Stimulated activated CD8-positive, alpha-beta memory T cell treated with anti-CD3 and anti-CD28 coated beads, Interleukin-7, amount 100 ng/mL, for 48 hours (primary cell): ENCODE data around the gene GIMAP2.
"Not testable (repeated sequence)": the region's sequence is repeated elsewhere in the genome, so short reads cannot be mapped to it uniquely, and the experiment has no call there.

Experiments used
- DNase-seq, 2 donors: peaks; one replicate each; pipeline ENCODE4 v3.0.0-alpha.2; 2020; ENCODE audit warnings: low read depth in 1 of 2; ENCODE audit errors: extremely low read depth in 1 of 2

Gene GIMAP2

DNA sequence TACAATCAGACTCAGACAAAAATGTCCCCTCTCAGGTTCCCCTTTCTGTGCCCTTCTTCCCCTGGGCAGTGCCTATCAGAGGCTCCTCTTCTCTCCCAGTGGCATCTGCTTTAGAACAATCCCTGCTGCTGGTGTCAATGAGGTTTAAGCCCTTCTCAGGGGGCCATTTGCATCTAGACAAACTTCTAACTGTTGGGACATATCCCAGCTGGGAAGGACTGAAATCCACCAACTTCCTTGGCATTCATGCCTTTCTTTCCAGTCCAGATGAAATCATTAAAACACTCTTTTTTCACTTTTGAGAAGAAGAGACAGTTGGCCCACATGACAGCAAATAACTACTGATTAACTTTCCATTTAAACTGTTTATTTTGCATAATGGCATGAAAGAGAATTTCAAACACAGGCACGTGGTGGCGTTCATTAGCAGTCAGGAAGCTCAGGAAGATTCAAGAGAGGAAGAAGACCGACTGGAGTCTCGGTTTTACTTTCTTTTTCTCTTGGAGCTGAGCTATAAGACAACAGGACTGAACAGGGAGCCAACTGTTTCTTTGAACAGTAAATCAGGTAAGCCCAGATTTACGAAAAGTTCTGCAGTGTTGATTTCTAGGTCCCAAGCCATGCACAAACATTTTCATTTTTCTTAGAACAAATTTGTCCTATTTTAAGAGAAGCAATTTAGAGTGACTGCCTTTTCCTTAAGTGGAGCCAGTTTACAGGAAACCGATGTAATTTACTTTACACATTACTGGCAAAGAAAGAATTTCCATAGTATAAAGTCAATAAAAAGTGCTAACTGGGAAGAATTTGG is at the start of gene GIMAP2:
TSS of gene GIMAP2 (plus strand) at position 488 of the 811 bp plus-strand sequence. CDS start 1,354 bp downstream, outside the sequence.
- no peak for DNase-seq

DNA sequence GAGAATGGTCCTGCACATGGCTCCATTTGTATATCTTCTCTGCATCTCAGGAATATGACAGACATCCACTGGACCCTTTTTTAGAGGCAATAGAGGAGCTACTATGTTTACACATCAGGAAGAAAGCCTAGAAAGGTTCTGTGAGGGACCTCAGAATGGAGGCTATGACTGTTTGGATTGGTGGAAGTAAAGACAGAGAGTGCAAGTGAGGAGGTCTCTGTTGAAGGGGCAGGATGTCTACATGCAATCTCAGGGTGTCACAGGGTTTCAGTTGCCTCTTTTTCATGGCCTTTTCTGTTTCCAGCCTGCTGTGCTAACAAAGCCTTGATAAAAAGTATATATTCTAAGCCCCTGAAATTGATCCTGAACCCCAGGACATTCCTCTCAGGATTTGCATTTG is 43.7 kb upstream of the GIMAP2 start:
- DNase-seq: no peak

DNA sequence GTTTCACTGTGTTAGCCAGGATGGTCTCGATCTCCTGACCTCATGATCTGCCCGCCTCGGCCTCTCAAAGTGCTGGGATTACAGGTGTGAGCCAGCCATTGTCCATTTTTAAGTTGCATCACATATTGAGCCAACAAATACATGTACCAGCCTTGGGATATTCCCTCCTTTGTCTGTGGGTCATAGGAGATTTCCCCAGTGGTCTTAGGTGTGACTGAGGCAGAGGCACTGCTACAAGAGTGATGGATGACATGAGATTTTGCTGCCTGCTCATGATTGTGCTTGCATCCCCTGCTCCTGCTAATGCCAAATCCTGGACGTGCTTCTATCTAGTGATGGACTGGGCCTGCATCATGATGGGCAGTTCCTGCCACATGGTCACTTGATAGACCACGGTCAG is 42.6 kb upstream of the GIMAP2 start:
- DNase-seq: no peak

DNA sequence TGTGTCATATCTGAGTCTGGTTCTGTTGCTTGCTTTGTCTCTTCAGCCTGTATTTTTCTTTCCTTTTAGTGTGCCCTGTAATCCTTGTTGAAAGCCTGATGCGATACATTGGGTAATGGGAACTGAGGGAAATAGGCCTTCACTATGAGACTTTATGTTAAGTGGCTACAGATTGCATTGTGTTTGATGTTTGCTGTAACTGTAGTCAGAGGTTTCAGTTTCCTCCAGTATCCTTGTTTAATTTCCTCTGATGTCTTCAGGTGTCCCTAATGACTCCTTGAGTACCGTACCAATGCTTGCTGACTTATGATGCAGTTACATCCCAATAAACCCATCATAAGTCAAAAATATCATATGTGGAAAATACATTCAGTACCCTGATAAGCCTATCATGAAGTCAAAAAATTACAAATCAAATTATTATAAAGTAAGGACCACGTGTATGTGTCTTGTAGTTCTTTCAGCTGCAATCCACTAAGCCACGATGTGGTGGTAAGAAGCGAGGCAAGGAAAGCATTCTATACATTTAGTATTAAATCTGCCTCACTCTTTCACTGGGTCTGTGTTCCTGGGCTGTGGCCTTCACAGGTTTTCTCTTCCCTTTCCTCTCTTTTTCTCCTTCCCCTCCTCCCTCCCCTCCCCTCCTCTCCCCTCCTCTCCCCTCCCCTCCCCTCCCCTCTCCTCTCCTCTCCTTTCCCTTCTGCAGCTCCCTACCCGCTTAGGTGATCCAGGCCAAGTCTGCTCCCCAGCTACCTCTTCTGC is 40.1 kb upstream of the GIMAP2 start:
- no peak for DNase-seq

DNA sequence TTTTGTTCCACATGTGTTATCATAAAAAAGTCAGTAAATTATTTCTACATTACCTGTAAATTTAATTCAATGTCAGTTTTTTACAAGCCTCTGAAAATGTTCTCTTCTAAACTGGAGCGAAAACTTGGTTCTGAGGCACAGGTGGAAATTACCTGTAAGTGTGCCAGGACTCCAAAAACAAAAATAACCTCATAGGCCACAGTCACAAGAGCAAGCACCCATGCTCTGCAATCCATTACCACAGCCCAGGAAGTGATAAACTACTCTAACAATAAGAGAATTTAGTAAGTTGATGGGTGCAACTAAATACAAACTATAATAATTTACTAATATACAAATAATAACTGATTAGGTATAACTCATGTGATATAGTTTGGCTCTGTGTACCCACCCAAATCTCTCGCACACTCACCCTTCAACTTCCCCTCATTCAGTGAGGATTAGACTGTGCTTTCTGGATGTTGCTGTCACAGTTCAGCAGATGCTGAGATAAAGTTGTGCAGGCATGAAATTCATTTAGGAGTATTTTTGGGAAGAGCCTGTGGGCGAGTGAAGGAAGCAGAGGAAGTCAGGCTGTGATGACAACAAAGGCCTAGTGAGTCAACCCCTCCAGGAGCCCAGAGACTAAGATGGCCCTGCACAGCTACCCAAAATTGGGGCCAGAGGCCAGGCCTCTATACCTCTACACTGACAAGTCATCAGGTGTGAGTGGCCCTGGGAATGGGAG is 37.0 kb upstream of the GIMAP2 start:
- no peak for DNase-seq

DNA sequence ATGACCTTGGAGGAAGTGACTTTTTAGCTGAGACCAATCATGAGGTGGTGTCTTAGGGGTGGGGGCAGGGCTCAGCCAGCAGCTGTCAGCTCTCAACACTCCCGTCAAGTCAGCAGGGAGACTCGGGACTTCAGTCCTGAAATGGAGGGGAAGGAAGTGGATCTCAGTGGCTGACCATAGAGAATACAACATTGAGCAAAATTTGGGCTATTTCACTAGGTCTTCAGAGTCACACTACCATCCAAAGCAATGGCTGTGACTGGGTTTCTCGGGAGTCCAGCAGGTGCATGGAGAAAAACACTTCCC is 36.5 kb upstream of the GIMAP2 start:
- no peak for DNase-seq

DNA sequence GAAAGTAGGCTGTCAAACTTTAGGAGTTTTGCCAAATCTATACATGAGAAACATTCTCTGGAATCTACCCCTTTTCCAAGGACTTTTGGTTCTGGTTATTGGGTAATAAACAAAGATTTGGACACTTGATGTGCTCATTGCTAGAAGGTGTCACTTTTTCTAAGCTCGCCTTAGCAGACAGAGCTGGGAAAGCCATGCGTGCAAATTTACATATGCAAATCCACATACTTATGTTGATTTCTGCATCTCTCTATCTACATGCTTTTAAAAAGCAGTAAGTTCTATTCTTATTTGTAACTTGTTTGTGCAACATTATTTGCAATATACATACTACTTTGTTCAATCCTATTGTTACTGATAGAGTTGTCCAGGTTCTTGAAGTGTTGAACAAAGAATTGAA is 30.8 kb upstream of the GIMAP2 start:
- no peak for DNase-seq

DNA sequence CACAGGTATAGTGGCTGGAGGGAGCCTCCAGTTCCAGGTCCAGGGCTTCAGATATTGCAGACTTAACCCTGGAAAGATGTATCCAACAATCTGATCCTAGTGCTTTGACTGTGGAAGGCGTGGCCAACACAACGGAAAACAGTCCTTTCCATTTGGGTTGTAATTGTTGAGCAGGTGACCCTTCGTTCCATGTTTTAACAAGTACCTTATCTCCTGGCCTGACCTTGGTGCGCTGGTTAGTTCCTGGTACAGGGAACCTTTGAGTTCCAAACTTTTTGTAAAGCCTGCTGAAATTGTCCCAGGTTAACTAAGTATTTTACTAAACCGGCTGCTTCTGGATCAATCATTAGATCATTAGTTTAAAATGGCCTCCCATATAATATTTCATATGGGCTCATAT is 29.5 kb upstream of the GIMAP2 start:
- DNase-seq: no peak

DNA sequence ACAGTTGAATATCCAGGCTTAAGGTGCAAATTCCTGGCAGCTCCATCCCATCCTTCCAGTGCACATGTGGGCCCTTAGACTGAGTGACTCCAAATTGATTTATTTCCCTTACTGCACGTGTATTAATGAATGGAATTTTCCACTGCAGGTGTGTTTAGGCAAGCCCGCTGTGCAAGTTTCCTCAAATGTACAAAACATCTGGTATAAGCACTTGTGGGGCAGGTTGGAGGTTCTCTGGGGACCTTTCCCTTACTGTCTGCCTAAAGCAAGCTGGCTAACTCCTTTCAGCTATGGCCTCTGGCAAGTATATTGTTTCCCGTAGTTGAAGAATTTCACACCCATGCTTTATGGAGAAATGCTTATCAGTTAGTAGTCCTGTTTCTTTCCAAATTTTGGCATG is 28.0 kb upstream of the GIMAP2 start:
- no peak for DNase-seq

DNA sequence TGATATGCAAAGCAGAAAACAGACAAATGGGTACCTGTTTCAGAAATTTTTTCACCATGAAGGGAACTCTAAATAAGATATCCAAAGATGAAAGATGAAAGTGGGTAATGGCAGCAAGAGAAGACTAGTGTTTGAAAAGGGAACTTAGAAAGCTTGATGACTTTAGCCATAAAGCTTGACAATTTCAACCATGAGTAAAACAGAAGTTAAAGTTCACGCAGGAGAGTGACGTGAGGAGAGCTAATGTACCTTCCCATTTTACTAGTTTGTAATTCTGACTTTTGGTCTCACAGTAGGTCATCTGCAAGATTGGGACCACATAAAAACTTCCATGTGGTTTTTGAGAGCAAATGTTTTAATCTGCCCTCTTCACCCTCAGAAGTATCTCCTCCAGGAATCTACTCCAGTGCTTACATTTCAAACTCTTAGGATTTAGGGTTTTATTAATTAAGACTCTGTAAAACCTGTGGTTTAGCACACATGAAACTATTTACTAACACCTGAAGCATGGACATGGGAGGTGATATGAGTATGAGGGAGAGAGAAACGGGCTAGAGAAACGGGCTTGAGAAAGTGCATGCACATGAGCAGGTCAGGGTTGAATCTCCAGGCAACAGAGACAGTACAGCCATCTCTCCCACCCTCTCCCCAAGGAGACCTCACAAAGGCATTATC is 24.4 kb upstream of the GIMAP2 start:
- no peak for DNase-seq

DNA sequence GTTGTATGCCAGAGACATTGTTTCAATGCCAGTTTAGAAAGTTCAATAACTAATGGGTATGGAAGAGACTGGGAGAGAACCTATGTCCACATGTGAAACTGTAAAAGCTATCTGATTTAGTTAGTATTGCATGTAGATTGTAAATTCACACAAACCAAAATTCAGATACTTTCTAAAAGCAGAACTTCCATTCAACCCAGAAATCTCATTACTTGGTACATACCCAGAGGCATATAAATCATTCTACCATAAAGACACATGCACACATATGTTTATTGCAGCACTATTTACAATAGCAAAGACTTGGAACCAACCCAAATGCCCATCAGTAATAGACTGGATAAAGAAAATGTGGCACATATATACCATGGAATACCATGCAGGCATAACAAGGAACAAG is 22.7 kb upstream of the GIMAP2 start:
- not testable (repeated sequence) for DNase-seq

DNA sequence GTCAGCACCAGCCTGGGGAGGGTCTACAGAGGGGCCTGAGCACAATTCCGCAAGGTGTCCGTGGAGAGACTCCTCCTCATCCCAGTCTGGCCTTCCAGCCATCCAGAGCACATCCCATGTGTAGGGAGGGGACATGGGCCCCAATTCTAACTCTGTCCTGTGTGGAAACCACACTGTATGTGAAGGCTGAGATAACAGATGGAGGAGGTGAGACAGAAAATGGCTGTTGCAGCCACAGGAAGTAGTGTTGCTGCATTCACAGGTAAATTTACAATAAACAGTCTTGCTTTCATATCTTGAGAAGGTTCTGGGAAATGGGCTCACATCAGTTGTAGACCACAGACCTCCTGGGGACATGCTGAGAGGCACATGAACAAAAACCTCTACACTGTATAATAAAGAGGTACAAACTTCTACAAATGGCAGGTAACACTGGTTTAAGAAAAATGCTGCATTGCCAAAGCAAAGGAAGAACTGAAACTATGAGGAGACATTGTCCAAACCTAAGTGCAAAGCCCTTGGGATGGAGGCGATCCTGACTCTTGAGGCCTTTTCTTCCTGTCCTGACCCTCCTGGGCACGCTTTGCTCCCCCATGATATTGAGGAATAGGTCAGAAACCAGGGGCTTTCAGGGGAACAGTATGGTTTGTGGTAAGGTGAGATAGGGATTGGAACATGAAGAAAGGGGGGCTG is 21.6 kb upstream of the GIMAP2 start:
- no peak for DNase-seq

DNA sequence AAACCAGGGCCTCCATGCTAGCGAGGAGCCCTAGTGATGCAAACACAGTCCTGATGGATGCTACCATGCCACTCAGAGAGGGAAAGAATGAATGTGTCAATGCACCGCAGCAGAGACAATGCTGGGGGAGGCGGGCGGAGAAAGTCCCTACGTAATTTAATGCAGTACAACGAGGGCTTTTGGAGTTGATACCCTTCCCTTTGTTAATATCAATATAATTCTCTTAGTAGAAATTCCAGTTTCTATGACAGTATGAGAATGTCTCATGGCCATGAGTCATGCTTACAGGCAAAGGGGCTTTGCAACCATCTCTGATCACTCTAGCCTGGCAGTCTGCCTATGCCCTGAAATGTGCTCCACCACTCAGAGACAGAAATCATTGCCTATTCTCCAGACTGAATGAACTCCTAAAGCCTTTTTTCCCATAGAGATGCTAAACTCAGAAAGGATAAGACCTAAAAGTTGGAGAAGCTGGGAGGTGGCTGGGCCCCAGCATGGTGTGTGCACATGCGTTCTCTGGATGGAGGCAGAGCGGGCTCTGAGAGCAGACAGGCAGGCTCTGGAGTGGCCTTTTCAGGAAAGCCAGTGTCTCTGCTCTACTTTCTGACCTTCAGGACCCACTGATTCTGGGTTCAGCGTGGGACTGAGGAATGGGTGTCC is 20.3 kb upstream of the GIMAP2 start:
- peak in 1 of 2 donors; percentile 59 for DNase-seq

DNA sequence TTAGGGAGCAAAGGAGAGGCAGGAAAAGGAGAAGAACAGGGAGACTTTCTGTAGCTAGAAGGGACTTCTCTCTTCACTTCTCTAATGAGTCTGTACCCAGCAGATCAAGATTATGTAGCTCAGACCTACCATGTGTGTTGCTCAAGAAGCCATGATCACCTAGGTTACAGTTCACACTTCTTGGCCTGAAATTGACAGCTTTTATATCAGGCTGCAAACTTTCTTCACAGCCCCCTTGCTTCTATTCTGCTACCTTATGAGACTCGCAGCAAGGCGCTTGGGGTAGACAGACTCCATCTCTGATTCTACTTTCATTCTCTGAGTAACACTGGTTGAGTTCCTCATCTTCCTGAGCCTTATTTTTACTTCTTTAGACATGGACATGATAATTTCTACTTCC is 19.6 kb upstream of the GIMAP2 start:
- no peak for DNase-seq

DNA sequence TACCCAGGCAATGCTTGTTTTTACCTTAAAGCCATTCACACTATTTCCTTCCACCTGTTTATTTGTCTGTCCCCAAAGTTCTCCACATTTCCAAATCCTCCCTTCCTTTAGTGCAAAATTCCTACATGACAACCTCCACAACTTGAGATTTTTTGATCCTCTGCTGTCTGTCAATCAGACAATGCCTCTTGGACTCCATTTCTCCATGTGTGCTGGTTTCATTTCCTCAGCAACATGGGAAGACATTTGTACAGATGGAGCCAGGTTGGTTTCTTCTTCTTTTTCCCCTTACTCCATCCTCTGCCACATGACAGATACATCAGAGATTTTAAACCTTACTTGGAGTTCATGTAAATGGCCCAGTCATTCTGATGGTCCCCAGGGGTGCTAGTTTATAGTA is 19.1 kb upstream of the GIMAP2 start:
- DNase-seq: no peak

DNA sequence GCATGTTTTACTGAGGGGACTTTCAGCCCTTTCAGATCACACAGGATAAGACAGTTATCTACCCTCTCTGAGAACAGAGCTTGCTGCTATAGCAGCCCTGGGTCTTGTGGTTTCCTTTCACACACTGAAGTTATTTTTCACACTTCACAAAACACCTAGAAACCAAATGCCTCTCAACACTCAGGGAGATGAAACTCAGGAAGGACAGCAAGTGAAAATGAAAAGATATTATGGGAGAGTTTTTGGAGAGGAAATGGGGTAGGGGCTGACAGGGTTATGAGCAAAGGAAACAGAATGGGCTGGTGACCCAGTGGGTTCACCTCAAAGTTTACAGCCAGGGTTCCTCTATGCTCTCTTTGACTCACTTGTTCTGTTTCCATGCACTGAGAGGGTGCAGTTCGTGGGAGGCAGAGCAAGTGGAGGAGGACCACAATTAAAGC is 17.0 kb upstream of the GIMAP2 start:
- DNase-seq: peak; percentile 35 to 63

DNA sequence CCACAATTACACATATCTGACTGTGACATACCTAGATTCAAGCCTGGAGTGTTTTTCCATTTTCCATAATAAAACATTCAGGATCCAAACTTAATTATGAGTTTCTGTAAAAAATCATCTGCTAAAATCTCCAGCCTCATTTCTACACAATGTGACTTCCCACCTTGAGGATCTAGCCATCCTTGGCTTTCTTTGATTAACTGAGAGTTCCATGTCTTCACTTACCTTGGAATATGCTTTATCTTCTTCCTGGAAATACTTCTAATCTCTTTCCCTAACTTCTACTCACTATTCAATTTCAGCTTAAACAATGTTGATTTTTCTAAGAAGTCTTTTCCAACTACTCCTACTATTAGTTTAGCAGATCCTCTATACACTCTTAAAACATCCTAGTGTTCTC is 16.5 kb upstream of the GIMAP2 start:
- DNase-seq: no peak

DNA sequence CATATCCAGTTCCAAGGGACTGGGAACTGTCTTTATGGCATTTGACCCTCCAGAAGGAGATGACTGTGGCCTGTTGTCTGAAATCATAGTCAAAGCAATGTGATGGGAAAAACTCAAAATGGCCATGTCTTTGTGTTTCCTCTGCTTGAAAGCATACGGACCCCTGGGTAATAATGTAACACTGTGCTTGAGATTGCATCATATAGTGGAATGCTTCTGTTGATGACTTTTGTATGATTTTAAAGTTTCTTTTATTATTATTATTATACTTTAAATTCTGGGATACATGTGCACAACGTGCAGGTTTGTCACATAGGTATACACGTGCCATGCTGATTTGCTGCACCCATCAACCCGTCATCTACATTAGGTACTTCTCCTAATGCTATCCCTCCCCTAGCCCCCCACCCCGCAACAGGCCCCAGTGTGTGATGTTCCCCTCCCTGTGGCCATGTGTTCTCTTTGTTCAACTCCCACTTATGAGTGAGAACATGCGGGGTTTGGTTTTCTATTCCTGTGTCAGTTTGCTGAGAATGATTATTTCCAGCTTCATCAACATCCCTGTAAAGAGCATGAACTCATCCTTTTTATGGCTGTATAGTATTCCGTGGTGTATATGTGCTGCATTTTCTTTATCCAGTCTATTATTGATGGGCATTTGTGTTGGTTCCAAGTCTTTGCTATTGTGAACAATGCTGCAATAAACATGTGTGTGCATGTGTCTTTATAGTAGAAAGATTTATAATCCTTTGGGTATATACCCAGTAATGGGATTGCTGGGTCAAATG is 13.5 kb upstream of the GIMAP2 start:
- not testable (repeated sequence) for DNase-seq

DNA sequence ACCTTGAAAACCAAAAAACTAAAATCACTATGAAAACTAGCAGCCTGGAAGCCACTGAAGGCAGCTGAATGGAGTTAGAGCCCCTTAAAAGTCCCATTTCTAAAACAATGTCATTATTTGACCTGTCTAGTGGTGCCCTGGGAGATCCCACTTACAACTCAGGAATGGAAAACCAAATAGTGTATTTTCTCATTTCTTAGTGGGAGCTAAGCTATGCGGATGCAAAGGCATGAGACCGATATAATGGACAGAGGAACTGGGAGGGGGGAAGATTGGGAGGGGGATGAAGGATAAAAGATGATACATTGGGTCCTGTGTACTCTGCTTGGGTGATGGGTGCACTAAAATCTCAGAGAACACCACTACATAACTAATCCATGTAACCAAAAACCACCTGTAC is 9.8 kb upstream of the GIMAP2 start:
- no peak for DNase-seq
